Natural killer cell treated with Interleukin-12 subunit alpha and Interleukin-12 subunit beta and Interleukin-15 and Interleukin-18, amount 100 ng/mL, for 72 hours (primary cell): ENCODE results near the gene ZNF263. TPM values are rescaled to one million over a fixed set of nuclear protein-coding genes. Genes with fewer than 3 reads are reported as not detected.

ENCODE experiments used
- ATAC-seq, 2 donors: fragments of 150-1000 bp; cut with Tn5 transposase in 1 of 2; sonication (Bioruptor Pico), chemical (Tn5 transposase) in 1 of 2; 2 replicates each; pipeline ENCODE4 v1.10.0; 2021
- DNase-seq: peaks from one replicate; pipeline ENCODE4 v3.0.0; 2022; ENCODE audit warnings: low spot score
- H3K27ac Mint-ChIP-seq, 2 donors: 1 replicate in 1 of 2; 2 replicates in 1 of 2; pipeline ENCODE4 v1.8.0; 2022; ENCODE audit warnings: mixed read lengths in 2 of 2, mild to moderate bottlenecking in 1 of 2, moderate library complexity in 1 of 2
- H3K27me3 Mint-ChIP-seq, 2 donors: 1 replicate in 1 of 2; 2 replicates in 1 of 2; pipeline ENCODE4 v1.8.0; 2022; ENCODE audit warnings: mixed read lengths in 2 of 2
- H3K36me3 Mint-ChIP-seq: one replicate; pipeline ENCODE4 v1.8.0; 2022; ENCODE audit warnings: mixed read lengths
- H3K4me1 Mint-ChIP-seq, 2 donors: 1 replicate in 1 of 2; 2 replicates in 1 of 2; pipeline ENCODE4 v1.8.0; 2022; ENCODE audit warnings: low read depth in 2 of 2, mixed read lengths in 2 of 2, mild to moderate bottlenecking in 1 of 2
- H3K4me3 Mint-ChIP-seq: one replicate; pipeline ENCODE4 v1.8.0; 2022; ENCODE audit warnings: mixed read lengths
- H3K9me3 Mint-ChIP-seq: 2 replicates; pipeline ENCODE4 v1.8.0; 2022; ENCODE audit warnings: mixed read lengths
- total RNA-seq, 2 donors: library from RNA; stranded (reverse); gene quantifications; one replicate each; pipeline ENCODE4 v1.2.3, GENCODE V29; 2022

The ZNF263 gene
- total RNA-seq, 2 donors from 2014 or later: 23.2 to 24.5 TPM

- no peak overlapping the region for H3K4me3 Mint-ChIP-seq
- no peak for ATAC-seq
- H3K27me3 Mint-ChIP-seq: no peaks in the 10 kb centered on the region
- DNase-seq: no peak
- no peak overlapping the region for H3K27ac Mint-ChIP-seq
- H3K9me3 Mint-ChIP-seq: peaks cover 39% of the 10 kb centered on the region
- no peaks in the 10 kb centered on the region for H3K4me1 Mint-ChIP-seq
- peaks cover 88% of the 10 kb centered on the region for H3K36me3 Mint-ChIP-seq
Measured at GRCh38 chr16:3317315-3317999, 34.2 kb downstream of the ZNF263 start.

GRCh38 chr16:3321816-3322215 is 38.5 kb downstream of the ZNF263 start:
- ATAC-seq: no peak
- DNase-seq: no peak
- Mint-ChIP-seq H3K36me3 (peaks cover 62% of the 10 kb centered on the region), H3K4me3 (no peak overlapping the region), H3K4me1 (no peaks in the 10 kb centered on the region), H3K9me3 (peaks cover 15% of the 10 kb centered on the region), H3K27ac (no peak overlapping the region), H3K27me3 (no peaks in the 10 kb centered on the region)

- no peak for ATAC-seq
- Mint-ChIP-seq H3K27ac (no peak overlapping the region), H3K27me3 (no peaks in the 10 kb centered on the region), H3K4me3 (no peak overlapping the region), H3K4me1 (no peaks in the 10 kb centered on the region), H3K9me3 (peaks cover 3% of the 10 kb centered on the region), H3K36me3 (peaks cover 24% of the 10 kb centered on the region)
- no peak for DNase-seq
Measured at GRCh38 chr16:3327514-3327913, 44.2 kb downstream of the ZNF263 start.

GRCh38 chr16:3328104-3328503 is 44.8 kb downstream of the ZNF263 start:
- Mint-ChIP-seq H3K27ac (no peak overlapping the region), H3K27me3 (no peaks in the 10 kb centered on the region), H3K4me3 (no peak overlapping the region), H3K36me3 (peaks cover 20% of the 10 kb centered on the region), H3K9me3 (peaks cover 3% of the 10 kb centered on the region), H3K4me1 (no peaks in the 10 kb centered on the region)
- ATAC-seq: no peak
- DNase-seq: no peak

GRCh38 chr16:3328643-3329042 is 45.4 kb downstream of the ZNF263 start:
- no peak for ATAC-seq
- Mint-ChIP-seq H3K27ac (no peak overlapping the region), H3K27me3 (no peaks in the 10 kb centered on the region), H3K9me3 (peaks cover 5% of the 10 kb centered on the region), H3K36me3 (peaks cover 15% of the 10 kb centered on the region), H3K4me1 (no peaks in the 10 kb centered on the region), H3K4me3 (no peak overlapping the region)
- no peak for DNase-seq

Other genes starting within 250 kb of the ZNF263 start
- gene BICDL2, start 246.5 kb upstream of the ZNF263 start, total RNA-seq: under 1 TPM; 0.50 to 0.67 TPM
- gene MMP25, start 236.9 kb upstream of the ZNF263 start, total RNA-seq: 10 to 100 TPM; 54.3 to 66.6 TPM
- gene IL32, start 217.9 kb upstream of the ZNF263 start, total RNA-seq: 1,000 to 10,000 TPM in 1 of 2 donors, 100 to 1,000 TPM in 1; 678 to 1,235 TPM
- under 1 TPM in 1 of 2 donors, not detected in 1; 0.22 TPM for gene ZSCAN10, start 184.2 kb upstream of the ZNF263 start, total RNA-seq
- not detected for gene ZNF205, start 170.9 kb upstream of the ZNF263 start, total RNA-seq
- gene ZNF213, start 148.5 kb upstream of the ZNF263 start, total RNA-seq: 10 to 100 TPM in 1 of 2 donors, 1 to 10 TPM in 1; 8.5 to 11.6 TPM
- gene OR1F1, start 95.3 kb upstream of the ZNF263 start, total RNA-seq: not detected
- gene ZNF200, start 48.3 kb upstream of the ZNF263 start, total RNA-seq: 10 to 100 TPM; 16.6 to 18.9 TPM
- gene MEFV, start 26.9 kb upstream of the ZNF263 start, total RNA-seq: under 1 TPM; 0.26 to 0.31 TPM
- 1 to 10 TPM; 5.0 to 6.7 TPM for gene TIGD7, start 21.9 kb downstream of the ZNF263 start, total RNA-seq
- gene ZNF75A, start 22.0 kb downstream of the ZNF263 start, total RNA-seq: 10 to 100 TPM; 43.0 to 43.8 TPM
- not detected for gene OR2C1, start 72.4 kb downstream of the ZNF263 start, total RNA-seq
- gene ZSCAN32, start 117.5 kb downstream of the ZNF263 start, total RNA-seq: 10 to 100 TPM; 12.6 to 16.9 TPM
- gene ZNF174, start 117.7 kb downstream of the ZNF263 start, total RNA-seq: 10 to 100 TPM in 1 of 2 donors, 1 to 10 TPM in 1; 9.2 to 10.2 TPM
- 1 to 10 TPM; 2.7 to 2.9 TPM for gene ZNF597, start 160.0 kb downstream of the ZNF263 start, total RNA-seq
- gene NAA60, start 160.2 kb downstream of the ZNF263 start, total RNA-seq: 10 to 100 TPM; 59.0 to 60.0 TPM
- gene C16orf90, start 212.0 kb downstream of the ZNF263 start, total RNA-seq: not detected
- 10 to 100 TPM in 1 of 2 donors, 1 to 10 TPM in 1; 4.3 to 10.8 TPM for gene CLUAP1, start 217.5 kb downstream of the ZNF263 start, total RNA-seq